Measurements from ENCODE around the gene THBS2. TPM values are rescaled to one million over a fixed set of nuclear protein-coding genes. Genes with fewer than 3 reads are reported as not detected.

Gene THBS2
- total RNA-seq, 6 experiments from 2014 or later, result 2.7 to 28.7 (median 7.8) TPM

DNA sequence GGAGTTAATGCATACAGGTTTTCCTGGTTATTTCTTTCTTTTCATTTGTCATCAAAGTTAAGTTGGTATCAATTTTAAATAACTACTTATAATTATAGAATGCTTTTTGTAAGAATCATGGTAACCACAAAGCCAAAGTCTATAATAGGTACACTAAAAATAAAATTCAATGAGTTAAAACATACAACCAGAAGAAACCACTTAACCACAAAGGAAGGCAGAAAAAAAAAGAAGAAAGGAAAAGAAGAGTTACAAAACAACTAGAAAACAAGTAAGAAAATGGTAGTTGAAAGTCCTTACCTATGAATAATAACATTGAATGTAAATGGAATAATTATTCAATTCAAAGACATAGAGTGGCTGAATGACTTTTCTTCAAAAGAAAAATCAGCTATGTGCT lies 45.6 kb downstream of the THBS2 start:
- intact Hi-C loops (cut with DNase I), result no loop called here

DNA sequence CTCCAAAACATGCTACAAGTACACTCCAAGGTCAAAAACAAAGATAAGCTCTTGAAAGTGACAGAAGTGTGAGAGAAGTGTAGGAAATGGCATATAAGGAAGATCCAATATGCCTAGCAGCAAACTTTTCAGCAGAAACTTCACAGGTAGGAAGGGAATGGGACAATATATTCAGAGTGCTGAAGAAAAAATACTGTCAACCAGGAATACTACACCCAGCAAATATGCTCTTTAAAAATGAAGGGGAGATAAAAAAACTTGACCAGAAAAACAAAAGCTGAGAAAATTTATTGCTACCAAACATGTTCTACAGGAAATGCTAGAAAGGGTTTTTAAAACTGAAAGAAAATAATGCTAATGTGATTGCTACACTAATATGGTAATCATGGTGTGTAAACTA lies 46.2 kb downstream of the THBS2 start:
- ATAC-seq (no peak), DNase-seq (no peak)
- Histone ChIP-seq H3K4me1 (no peaks in the 10 kb centered on the region), H3K36me3 (no peaks in the 10 kb centered on the region), H3K27ac (no peak overlapping the region), H3K9me3 (peaks cover 0 to 3% (median 0%) of the 10 kb centered on the region in 4 donors), H3K27me3 (peaks cover 0 to 6% of the 10 kb centered on the region in 2 donors), H3K4me3 (no peak overlapping the region)
- TF ChIP-seq, protein P1, sequence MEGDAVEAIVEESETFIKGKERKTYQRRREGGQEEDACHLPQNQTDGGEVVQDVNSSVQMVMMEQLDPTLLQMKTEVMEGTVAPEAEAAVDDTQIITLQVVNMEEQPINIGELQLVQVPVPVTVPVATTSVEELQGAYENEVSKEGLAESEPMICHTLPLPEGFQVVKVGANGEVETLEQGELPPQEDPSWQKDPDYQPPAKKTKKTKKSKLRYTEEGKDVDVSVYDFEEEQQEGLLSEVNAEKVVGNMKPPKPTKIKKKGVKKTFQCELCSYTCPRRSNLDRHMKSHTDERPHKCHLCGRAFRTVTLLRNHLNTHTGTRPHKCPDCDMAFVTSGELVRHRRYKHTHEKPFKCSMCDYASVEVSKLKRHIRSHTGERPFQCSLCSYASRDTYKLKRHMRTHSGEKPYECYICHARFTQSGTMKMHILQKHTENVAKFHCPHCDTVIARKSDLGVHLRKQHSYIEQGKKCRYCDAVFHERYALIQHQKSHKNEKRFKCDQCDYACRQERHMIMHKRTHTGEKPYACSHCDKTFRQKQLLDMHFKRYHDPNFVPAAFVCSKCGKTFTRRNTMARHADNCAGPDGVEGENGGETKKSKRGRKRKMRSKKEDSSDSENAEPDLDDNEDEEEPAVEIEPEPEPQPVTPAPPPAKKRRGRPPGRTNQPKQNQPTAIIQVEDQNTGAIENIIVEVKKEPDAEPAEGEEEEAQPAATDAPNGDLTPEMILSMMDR (IDR thresholded peaks at IDR 0.05), result no peak
- TF ChIP-seq POLR2A (IDR thresholded peaks at IDR 0.05), result no peak
- intact Hi-C loops (cut with DNase I), result no loop called here

More for the DNA sequence above, 45.6 kb downstream of the THBS2 start:
- Histone ChIP-seq H3K4me3 (no peak overlapping the region), H3K27ac (no peak overlapping the region), H3K27me3 (peaks cover 0 to 6% of the 10 kb centered on the region in 2 donors), H3K36me3 (no peaks in the 10 kb centered on the region), H3K4me1 (no peaks in the 10 kb centered on the region), H3K9me3 (peaks cover 0 to 3% (median 0%) of the 10 kb centered on the region in 4 donors)
- TF ChIP-seq, protein P1 (IDR thresholded peaks at IDR 0.05), result no peak
- no peak for TF ChIP-seq POLR2A (IDR thresholded peaks at IDR 0.05)
- no peak for DNase-seq
- no peak for ATAC-seq

DNA sequence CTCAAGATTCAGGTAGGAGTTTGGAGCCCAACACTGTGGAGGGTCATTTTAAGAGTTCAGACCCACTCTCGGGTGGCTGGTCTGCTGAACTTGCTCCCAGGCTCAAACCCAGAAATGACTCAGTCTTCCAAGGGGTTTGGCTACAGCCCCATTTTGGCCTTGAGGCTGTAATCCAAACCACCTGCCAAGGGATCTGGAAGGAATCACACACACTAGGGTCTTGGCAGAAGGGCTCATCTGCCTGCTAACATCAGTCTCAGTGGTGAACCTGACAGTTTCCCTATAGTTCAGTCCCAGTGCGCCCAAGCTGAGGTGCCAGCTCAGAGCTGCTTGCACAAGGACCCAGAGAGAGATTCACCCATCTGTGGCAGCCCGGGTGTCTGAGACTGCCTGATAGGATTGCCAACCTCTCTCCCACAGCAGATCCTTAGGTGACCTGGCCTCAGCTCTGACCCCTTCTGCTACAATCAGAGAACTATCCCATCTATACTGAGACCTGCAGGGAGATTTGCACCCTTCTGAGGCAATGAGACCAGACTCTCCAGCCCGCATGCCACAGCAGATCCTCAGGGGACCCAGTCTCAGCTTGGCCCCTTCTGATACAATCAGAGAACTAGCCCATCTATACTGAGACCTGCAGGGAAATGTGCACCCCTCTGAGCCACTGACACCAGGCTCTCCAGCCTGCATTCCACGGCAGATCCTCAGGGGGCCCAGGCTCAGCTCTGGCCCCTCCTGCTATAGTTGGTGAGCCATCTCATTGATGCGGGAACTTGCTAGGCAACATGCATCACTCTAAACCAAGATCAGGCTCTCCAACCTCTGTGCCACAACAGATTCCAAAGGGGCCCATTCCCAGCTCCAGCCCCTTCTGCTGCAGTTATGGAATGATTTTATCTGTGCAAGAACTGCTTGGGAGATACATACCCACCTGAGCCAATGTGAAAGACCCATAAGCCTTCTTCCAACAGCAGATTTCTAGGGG lies 48.2 kb downstream of the THBS2 start:
- no CpG with 5 or more reads among the region's 6 CpGs for whole genome bisulfite sequencing (ENCODE audit: insufficient coverage, low coverage, low lambda C conversion rate, missing lambda C conversion rate)
- Histone ChIP-seq H3K4me3 (no peak overlapping the region), H3K27me3 (peaks cover 0 to 6% of the 10 kb centered on the region in 2 donors), H3K4me1 (no peaks in the 10 kb centered on the region), H3K27ac (no peak overlapping the region), H3K9me3 (peaks cover 0 to 3% (median 0%) of the 10 kb centered on the region in 4 donors), H3K36me3 (no peaks in the 10 kb centered on the region)
- no peak for TF ChIP-seq POLR2A (IDR thresholded peaks at IDR 0.05)
- TF ChIP-seq, protein P1 (IDR thresholded peaks at IDR 0.05), result no peak
- intact Hi-C loops (cut with DNase I), result no loop called here
- ATAC-seq, result no peak
- no peak for DNase-seq

DNA sequence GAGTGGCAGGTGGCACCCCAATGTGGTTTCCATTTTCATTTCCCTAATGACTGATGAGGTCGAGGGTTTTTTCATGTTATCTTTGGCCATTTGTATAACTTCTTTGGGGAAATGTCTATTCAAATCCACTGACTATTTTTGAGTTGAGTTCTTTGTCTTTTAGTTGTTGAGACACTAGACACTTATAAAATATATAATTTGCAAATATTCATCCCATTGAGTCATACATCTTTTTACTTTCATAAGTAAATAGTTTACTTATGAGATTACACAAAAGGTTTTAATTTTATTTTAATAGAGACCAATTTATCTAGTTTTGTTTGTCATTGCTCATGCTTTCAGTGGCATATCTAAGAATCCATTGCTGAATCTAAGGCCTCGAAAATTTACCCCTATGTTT lies 49.5 kb downstream of the THBS2 start:
- Histone ChIP-seq H3K27ac (no peak overlapping the region), H3K27me3 (peaks cover 0 to 6% of the 10 kb centered on the region in 2 donors), H3K36me3 (no peaks in the 10 kb centered on the region), H3K9me3 (peaks cover 0 to 3% (median 0%) of the 10 kb centered on the region in 4 donors), H3K4me1 (no peaks in the 10 kb centered on the region), H3K4me3 (no peak overlapping the region)
- no peak for TF ChIP-seq POLR2A (IDR thresholded peaks at IDR 0.05)
- TF ChIP-seq, protein P1 (IDR thresholded peaks at IDR 0.05), result no peak
- DNase-seq, result no peak
- ATAC-seq, result no peak
- WGBS (ENCODE audit: insufficient coverage, low coverage, low lambda C conversion rate, missing lambda C conversion rate), result 41% methylated on average over 2 of the region's 2 CpGs
- intact Hi-C loops (cut with DNase I), result no loop called here
